DND-41 (cell line): ENCODE data around the gene MEIS3.

Experiments used
- ATAC-seq: fragments of 200-7000 bp; cut with Tn5 transposase; 3 replicates; pipeline ENCODE4 v1.9.1; 2021; ENCODE audit warnings: low read depth; ENCODE audit not compliant: insufficient read depth
- DNase-seq: peaks from one replicate; pipeline ENCODE4 v3.0.0-alpha.2; 2020
- H2AFZ ChIP-seq: 2 replicates; pipeline ENCODE4 v1.6.0; 2012; ENCODE audit warnings: low read depth, low read length
- H3K27ac ChIP-seq: 2 replicates; pipeline ENCODE4 v1.5.1; 2012; ENCODE audit warnings: low read length, inconsistent platforms
- H3K27me3 ChIP-seq: fragments of 200-600 bp; sonication (generic); 2 replicates; pipeline ENCODE4 v1.6.0; 2012; ENCODE audit warnings: low read length, mild to moderate bottlenecking, inconsistent platforms; ENCODE audit not compliant: insufficient read depth, poor library complexity
- H3K36me3 ChIP-seq: 2 replicates; pipeline ENCODE4 v1.5.1; 2012; ENCODE audit warnings: low read length, inconsistent platforms; ENCODE audit not compliant: insufficient read depth
- H3K4me1 ChIP-seq: 2 replicates; pipeline ENCODE4 v1.5.1; 2012; ENCODE audit warnings: mild to moderate bottlenecking, low read length; ENCODE audit not compliant: insufficient read depth
- H3K4me2 ChIP-seq: 2 replicates; pipeline ENCODE4 v1.6.0; 2012; ENCODE audit warnings: mild to moderate bottlenecking, moderate library complexity, low read length, inconsistent platforms; ENCODE audit not compliant: insufficient read depth
- H3K4me3 ChIP-seq, 2 experiments: fragments of 200-600 bp in 1 of 2; shearing (Covaris generic) in 1 of 2; 2 replicates each; pipeline ENCODE4 v1.5.1; 2012 to 2016; ENCODE audit warnings: inconsistent platforms in 2 of 2, low read length in 2 of 2, mild to moderate bottlenecking in 2 of 2, low read depth in 1 of 2, moderate library complexity in 1 of 2
- H3K79me2 ChIP-seq: 2 replicates; pipeline ENCODE4 v1.6.0; 2012; ENCODE audit warnings: low read length, inconsistent platforms; ENCODE audit not compliant: insufficient read depth
- H3K9ac ChIP-seq: 2 replicates; pipeline ENCODE4 v1.6.0; 2012; ENCODE audit warnings: low read depth, mild to moderate bottlenecking, inconsistent platforms, low read length, moderate library complexity
- H3K9me3 ChIP-seq: 2 replicates; pipeline ENCODE4 v1.5.1; 2012; ENCODE audit warnings: low read length, moderate library complexity, mild to moderate bottlenecking, inconsistent platforms; ENCODE audit not compliant: insufficient read depth, severe bottlenecking
- H4K20me1 ChIP-seq: 2 replicates; pipeline ENCODE4 v1.6.0; 2012; ENCODE audit warnings: low read length; ENCODE audit not compliant: insufficient read depth
- EZH2 ChIP-seq: IDR thresholded peaks from 3 replicates; pipeline ENCODE4 v1.6.1; 2012; ENCODE audit warnings: borderline replicate concordance, low read depth, mild to moderate bottlenecking, moderate library complexity, low read length, inconsistent platforms; ENCODE audit not compliant: severe bottlenecking
- TF ChIP-seq, protein P1 (sequence below): IDR thresholded peaks from 2 replicates; pipeline ENCODE4 v1.5.1; 2012; ENCODE audit warnings: borderline replicate concordance, low read length, moderate library complexity, mild to moderate bottlenecking; ENCODE audit not compliant: poor library complexity, severe bottlenecking; ENCODE audit errors: extremely low read depth

The MEIS3 gene

DNA sequence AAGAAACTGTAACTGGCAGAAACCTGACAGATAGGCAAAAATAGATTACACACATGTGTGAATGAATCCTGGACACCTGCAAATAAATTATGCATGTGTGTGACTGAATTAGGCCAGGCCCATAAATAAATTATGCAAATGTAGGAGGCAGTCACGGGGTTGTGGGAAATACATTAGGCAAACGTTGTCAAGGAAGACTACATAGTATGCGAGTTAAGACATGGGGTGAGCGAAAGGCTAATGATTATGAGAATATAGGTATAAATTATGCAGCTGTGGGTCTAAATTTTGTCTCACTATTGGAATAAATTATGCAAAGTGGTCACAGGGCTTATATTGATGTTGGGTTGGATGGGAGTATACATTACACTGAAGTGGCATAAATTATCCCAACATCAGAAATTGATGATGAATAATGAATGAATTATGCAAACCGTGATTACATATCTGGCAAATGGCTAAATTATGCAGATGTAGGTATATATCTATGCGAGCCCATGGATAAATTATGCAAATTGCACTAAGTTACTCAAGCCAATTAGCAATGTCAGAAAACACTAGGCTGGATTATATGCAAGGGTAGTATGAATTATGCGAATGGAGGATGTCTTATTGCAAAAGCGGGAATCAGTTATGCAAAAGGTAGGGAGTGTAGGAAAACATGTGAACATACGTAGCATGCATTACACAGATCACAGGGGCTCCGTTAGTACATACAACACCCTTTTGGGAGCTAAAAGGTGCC, 45.5 kb upstream of the MEIS3 start:
- DNase-seq (no peak), ATAC-seq (no peak)
- no peaks in the 10 kb centered on the region for H3K79me2 ChIP-seq
- H3K4me1 ChIP-seq, result no peaks in the 10 kb centered on the region
- H3K9me3 ChIP-seq, result no peaks in the 10 kb centered on the region
- peaks cover 7% of the 10 kb centered on the region; the same call in 1 of the 2 replicates for H4K20me1 ChIP-seq
- no peaks in the 10 kb centered on the region for H3K27me3 ChIP-seq
- H3K36me3 ChIP-seq, result no peaks in the 10 kb centered on the region
- no peak for TF ChIP-seq EZH2
- TF ChIP-seq, protein P1, sequence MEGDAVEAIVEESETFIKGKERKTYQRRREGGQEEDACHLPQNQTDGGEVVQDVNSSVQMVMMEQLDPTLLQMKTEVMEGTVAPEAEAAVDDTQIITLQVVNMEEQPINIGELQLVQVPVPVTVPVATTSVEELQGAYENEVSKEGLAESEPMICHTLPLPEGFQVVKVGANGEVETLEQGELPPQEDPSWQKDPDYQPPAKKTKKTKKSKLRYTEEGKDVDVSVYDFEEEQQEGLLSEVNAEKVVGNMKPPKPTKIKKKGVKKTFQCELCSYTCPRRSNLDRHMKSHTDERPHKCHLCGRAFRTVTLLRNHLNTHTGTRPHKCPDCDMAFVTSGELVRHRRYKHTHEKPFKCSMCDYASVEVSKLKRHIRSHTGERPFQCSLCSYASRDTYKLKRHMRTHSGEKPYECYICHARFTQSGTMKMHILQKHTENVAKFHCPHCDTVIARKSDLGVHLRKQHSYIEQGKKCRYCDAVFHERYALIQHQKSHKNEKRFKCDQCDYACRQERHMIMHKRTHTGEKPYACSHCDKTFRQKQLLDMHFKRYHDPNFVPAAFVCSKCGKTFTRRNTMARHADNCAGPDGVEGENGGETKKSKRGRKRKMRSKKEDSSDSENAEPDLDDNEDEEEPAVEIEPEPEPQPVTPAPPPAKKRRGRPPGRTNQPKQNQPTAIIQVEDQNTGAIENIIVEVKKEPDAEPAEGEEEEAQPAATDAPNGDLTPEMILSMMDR, result no peak
- H3K9ac ChIP-seq, result no peak overlapping the region
- no peak overlapping the region for H3K4me3 ChIP-seq
- H2AFZ ChIP-seq, result no peak overlapping the region
- H3K4me2 ChIP-seq, result no peak overlapping the region
- no peak overlapping the region for H3K27ac ChIP-seq

DNA sequence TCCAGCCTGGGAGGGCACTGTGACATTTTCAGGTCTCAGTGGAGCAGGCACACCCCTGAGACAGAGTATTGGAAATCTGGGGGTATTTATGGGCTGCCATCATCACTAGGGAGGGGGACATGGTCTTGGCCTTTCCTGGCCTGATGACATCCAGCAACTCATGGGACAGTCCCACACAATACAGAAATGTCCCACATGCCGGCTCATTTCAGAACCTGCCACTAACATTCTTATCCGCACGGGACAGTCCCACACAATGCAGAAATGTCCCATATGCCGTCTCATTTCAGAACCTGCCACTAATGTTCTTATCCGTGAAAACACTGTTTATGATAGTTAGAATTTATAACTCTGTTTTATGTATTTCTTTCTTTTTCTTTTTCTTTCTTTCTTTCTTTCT, 42.5 kb upstream of the MEIS3 start:
- Histone ChIP-seq H2AFZ (no peak overlapping the region), H3K4me2 (no peak overlapping the region), H3K79me2 (no peaks in the 10 kb centered on the region), H3K9ac (no peak overlapping the region), H3K9me3 (no peaks in the 10 kb centered on the region), H4K20me1 (peaks cover 3% of the 10 kb centered on the region), H3K27me3 (peaks cover 11% of the 10 kb centered on the region), H3K4me1 (no peaks in the 10 kb centered on the region), H3K36me3 (no peaks in the 10 kb centered on the region), H3K4me3 (no peak overlapping the region), H3K27ac (no peak overlapping the region)
- ATAC-seq (no peak), DNase-seq (no peak)
- no peak for TF ChIP-seq EZH2
- TF ChIP-seq, protein P1, result no peak

- DNase-seq, result no peak
- Histone ChIP-seq H3K9ac (no peak overlapping the region), H3K4me1 (no peaks in the 10 kb centered on the region), H3K9me3 (no peaks in the 10 kb centered on the region), H4K20me1 (peaks cover 3% of the 10 kb centered on the region), H3K36me3 (no peaks in the 10 kb centered on the region), H3K27ac (no peak overlapping the region), H3K4me3 (no peak overlapping the region), H3K4me2 (no peak overlapping the region), H3K79me2 (no peaks in the 10 kb centered on the region), H3K27me3 (peaks cover 11% of the 10 kb centered on the region), H2AFZ (no peak overlapping the region)
- ATAC-seq, result no peak
- no peak for TF ChIP-seq EZH2
- TF ChIP-seq, protein P1, result no peak
These were observed 40.1 kb upstream of the MEIS3 start for GRCh38 chr19:47459477-47459876.
